Esophagus squamous epithelium (tissue), 4 donors: ENCODE measurements around the gene KIF18B.

Experiments
- CTCF ChIP-seq, 6 experiments: fragments of 450-650 bp in 4 of 6; fragments of 200-600 bp in 2 of 6; sonication (generic) in 2 of 6; IDR thresholded peaks; one replicate each; pipeline ENCODE4 v1.5.1; 2016 to 2019; ENCODE audit warnings: antibody characterized with exemption in 6 of 6, mild to moderate bottlenecking in 4 of 6, moderate library complexity in 4 of 6
- POLR2A ChIP-seq, 4 donors: fragments of 450-650 bp; IDR thresholded peaks; one replicate each; pipeline ENCODE4 v1.6.1; 2017; ENCODE audit warnings: antibody characterized with exemption in 4 of 4, mild to moderate bottlenecking in 4 of 4, moderate library complexity in 3 of 4

- no peak for TF ChIP-seq CTCF (IDR thresholded peaks at IDR 0.05)
- TF ChIP-seq POLR2A (IDR thresholded peaks at IDR 0.05): no peak
These were observed 71.8 kb downstream of the KIF18B start for GRCh38 chr17:44875761-44876160.
